Fibroblast of the aortic adventitia (primary cell): Measurements from ENCODE around the gene CAMK4. TPM values are rescaled to one million over a fixed set of nuclear protein-coding genes. Genes with fewer than 3 reads are reported as not detected.

Experiments used
- DNase-seq: peaks from one replicate; pipeline ENCODE4 v3.0.0-alpha.2; 2010; ENCODE audit warnings: low read depth
- H3K4me3 ChIP-seq: 2 replicates; pipeline ENCODE4 v1.5.1; 2011; ENCODE audit warnings: low read depth, mild to moderate bottlenecking, control low read depth, low read length, moderate library complexity
- CTCF ChIP-seq: IDR thresholded peaks from 2 replicates; pipeline ENCODE4 v1.5.1; 2011; ENCODE audit warnings: mild to moderate bottlenecking, low read length, control low read depth, inconsistent platforms; ENCODE audit not compliant: insufficient read depth
- total RNA-seq: library from RNA; depleted of rRNA; stranded (reverse); fragments of >200 nt; gene quantifications from 2 replicates; pipeline ENCODE4 v1.2.3, GENCODE V29; 2012; ENCODE audit warnings: low replicate concordance

CAMK4 gene
- total RNA-seq, 1 donor = 5.4 TPM

DNA sequence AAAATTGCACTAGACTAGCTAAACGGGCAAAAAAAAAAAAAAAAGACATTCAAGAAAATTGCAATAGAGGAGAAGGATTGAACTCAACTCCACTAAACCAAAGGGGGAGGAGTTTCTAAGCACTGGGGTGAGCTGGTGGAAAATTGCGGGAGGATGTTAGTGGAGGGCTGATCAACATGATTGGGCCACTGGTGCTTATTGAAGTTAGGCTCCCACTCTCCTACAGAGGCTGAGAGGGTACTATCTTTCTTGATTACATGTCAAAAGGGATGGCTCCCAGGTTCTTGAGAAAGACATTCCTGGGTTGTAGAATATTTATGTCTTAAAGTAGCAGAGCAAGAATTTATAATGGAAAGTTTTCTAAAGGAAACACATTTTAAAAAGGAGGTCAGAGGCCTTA lies 38.0 kb downstream of the CAMK4 start:
- TF ChIP-seq CTCF = no peak
- DNase-seq = no peak
- no peak overlapping the region for H3K4me3 ChIP-seq

DNA sequence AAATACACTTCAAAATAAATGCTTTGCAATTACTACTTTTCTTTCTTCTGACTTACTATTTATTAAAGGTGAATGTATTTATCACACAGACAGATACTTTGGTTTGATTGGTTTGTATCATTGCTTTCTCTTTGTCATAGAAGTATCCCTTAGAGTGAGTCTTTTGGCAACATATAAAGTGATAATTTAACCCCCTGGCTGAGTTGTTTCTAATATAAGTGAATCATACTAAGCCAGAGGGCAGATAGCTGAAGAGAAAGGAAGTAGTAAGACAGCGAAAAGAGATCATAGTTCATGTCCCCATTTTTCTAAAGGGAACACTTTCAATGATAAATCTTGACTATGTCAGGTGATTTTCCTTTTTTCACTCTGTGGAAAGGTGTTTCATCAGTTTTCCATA lies 38.6 kb downstream of the CAMK4 start:
- no peak for DNase-seq
- no peak overlapping the region for H3K4me3 ChIP-seq
- TF ChIP-seq CTCF = no peak

- TF ChIP-seq CTCF = no peak
- no peak overlapping the region for H3K4me3 ChIP-seq
- no peak for DNase-seq
These were observed 42.3 kb downstream of the CAMK4 start for GRCh38 chr5:111266491-111266890.

- H3K4me3 ChIP-seq = no peak overlapping the region
- TF ChIP-seq CTCF = no peak
- DNase-seq = no peak
These were observed 44.1 kb downstream of the CAMK4 start for GRCh38 chr5:111268300-111268699.

- no peak for TF ChIP-seq CTCF
- no peak overlapping the region for H3K4me3 ChIP-seq
- no peak for DNase-seq
These were observed 47.7 kb downstream of the CAMK4 start for GRCh38 chr5:111271885-111272284.

- TF ChIP-seq CTCF = no peak
- peak; percentile 8 for DNase-seq
- H3K4me3 ChIP-seq = no peak overlapping the region
These were observed 52.9 kb downstream of the CAMK4 start for GRCh38 chr5:111277061-111277460.

- DNase-seq = peak; percentile 44
- TF ChIP-seq CTCF = peak; percentile 69
These were observed 54.8 kb downstream of the CAMK4 start for GRCh38 chr5:111278858-111279504.

More at GRCh38 chr5:111278858-111279504, 54.8 kb downstream of the CAMK4 start:
- no peak overlapping the region for H3K4me3 ChIP-seq
